HG02884 (cell line): ENCODE data around the gene MBOAT7.

Source experiments
- ATAC-seq: cut with Tn5 transposase; IDR thresholded peaks from one replicate; pipeline ENCODE4 v1.9.1; 2021; ENCODE audit warnings: mild to moderate bottlenecking, moderate library complexity; ENCODE audit not compliant: unreplicated experiment

Gene MBOAT7

GRCh38 chr19:54145541-54146158 lies 43.7 kb downstream of the MBOAT7 start:
- ATAC-seq: no peak

GRCh38 chr19:54142166-54142780 lies 47.1 kb downstream of the MBOAT7 start:
- ATAC-seq: no peak

GRCh38 chr19:54141356-54141755 lies 48.0 kb downstream of the MBOAT7 start:
- no peak for ATAC-seq

DNA sequence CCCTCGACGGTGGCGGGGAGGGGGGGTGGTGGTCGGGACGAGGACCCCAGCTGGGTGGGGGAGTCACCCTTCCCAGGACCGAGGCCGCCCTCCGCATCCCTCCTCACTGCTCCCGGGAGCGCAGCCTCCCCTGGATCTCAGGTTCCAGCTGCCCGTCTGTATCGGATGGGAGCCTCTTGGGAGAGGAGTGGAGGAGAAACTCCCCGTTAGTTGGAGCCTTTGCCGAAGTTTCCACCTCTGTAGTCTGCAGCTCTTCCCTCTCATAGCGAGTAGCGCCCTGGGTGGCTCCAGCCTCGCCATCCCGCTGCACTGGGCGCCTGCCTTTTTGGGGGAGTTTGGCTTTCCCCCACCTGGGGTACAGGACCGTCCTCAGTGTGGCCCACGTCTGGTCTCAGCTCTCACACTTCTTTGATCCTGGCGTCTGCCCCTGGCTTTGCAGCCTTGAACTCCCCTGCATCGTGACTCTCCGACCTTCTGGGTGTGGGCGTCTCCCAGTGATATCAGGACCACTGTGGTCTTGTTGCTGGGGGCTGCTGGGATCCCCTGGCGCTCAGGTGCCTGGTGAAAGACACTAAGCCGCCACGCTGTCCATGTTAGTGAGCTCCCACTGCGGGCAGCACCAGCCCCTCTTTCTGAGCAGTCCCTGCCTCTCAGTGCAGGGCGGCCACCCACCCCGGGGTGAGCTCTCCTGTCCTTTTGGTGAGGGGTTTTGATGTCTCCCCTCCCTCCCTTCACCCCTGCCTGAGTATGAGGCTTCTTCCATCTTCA lies 50.7 kb downstream of the MBOAT7 start:
- no peak for ATAC-seq

- ATAC-seq: no peak
Measured at GRCh38 chr19:54137699-54138488, 51.5 kb downstream of the MBOAT7 start, which contains the start of gene CNOT3. Gene CNOT3, plus strand, starts transcription at chr19:54137762. Its CDS starts 5,217 bp downstream, at chr19:54142979.

GRCh38 chr19:54136864-54137698 lies 52.3 kb downstream of the MBOAT7 start:
- peak; percentile 77 for ATAC-seq

DNA sequence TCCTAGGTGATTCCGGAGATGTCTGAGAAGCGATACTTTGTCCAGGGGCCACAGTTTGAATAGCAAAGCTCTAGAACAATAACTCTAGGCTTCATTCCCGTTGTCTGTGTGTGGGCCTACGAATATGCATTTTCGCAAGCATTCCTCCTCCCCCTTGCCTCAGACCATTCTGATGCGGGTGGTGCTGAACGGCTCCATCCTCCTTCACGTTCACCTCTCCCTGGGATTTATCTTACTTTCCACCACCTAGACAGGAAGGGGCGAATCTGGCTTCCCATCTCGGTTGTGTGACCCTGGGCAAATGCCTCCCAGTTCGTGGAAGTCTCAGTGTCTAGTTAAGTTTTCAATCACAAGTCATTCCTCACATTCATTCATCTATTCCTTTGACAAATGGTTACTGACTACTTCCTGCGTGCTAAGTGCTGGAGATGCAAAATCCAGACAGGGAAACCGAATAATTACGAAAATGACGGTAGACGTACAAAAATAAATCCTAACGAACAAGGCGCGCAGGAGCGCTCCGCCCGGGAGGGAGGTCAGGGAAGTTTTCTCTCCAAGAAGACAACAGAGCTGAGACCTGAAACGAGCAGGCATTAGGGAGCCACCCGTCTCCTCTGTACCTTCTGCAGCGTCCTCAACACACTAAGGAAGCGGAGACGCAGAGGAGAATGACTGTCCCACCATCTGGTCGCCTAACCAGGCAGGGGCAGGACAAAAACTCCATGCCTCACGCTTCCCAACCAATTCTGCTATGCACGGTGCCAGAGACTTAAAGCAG lies 53.1 kb downstream of the MBOAT7 start:
- ATAC-seq: no peak

DNA sequence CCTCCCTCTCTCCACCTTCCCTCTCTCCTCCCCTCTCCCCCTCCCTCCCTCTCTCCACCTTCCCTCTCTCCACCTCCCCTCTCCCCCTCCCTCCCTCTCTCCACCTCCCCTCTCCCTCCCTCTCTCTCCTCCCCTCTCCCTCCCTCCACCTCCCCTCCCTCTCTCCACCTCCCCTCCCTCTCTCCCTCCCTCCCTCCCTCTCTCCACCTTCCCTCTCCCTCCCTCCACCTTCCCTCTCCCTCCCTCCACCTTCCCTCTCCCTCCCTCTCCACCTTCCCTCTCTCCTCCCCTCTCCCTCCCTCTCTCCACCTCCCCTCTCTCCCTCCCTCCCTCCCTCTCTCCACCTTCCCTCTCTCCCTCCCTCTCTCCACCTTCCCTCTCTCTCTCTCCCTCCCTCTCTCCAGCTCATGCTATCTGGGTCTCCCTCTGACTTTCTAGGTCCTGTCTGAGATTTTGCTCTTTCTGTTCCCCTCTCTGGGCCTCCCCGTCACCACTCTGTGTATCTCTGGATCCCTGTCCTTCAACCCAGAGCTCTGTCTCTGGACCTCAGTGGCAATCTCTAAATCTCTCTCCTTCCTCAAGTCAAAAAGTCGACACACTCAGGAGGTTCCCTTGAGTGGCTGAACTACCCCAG lies 55.3 kb downstream of the MBOAT7 start:
- no peak for ATAC-seq

- no peak for ATAC-seq
Measured at GRCh38 chr19:54133312-54133956, 55.9 kb downstream of the MBOAT7 start.

GRCh38 chr19:54129617-54129996 lies 59.8 kb downstream of the MBOAT7 start:
- ATAC-seq: no peak

DNA sequence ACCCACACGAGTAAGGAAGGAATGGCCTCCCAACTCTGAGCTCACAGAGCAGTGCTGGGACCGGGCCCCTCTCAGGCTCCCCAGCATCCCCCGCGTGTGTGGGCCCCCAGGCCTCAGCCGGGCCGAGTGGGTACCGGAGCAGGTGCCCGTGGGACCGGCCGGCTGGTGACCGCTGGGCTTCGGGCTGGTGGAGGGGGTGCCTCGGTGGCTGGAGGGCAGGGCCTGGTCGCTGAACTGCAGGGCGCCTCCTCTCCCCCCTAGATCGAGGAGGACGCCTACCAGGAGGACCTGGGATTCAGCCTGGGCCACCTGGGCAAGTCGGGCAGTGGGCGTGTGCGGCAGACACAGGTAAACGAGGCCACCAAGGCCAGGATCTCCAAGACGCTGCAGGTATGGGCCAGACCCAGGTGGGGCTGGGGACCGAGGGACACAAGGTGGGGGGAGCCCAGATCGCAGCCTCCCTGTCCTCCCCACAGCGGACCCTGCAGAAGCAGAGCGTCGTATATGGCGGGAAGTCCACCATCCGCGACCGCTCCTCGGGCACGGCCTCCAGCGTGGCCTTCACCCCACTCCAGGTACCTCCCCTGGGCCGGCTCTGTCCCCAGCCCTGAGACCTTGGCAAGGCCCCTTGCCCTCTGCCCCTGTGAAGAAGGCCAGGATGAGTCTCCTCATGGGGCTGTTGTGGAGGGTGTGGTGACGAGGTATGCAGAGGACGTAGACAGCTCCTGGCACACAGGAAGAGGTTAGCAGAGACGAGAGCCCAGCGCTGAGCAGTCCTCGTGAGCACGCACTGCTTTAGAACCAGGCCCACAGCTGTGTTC lies 60.4 kb downstream of the MBOAT7 start:
- no peak for ATAC-seq

- ATAC-seq: no peak
Measured at GRCh38 chr19:54128441-54128725, 61.0 kb downstream of the MBOAT7 start.

DNA sequence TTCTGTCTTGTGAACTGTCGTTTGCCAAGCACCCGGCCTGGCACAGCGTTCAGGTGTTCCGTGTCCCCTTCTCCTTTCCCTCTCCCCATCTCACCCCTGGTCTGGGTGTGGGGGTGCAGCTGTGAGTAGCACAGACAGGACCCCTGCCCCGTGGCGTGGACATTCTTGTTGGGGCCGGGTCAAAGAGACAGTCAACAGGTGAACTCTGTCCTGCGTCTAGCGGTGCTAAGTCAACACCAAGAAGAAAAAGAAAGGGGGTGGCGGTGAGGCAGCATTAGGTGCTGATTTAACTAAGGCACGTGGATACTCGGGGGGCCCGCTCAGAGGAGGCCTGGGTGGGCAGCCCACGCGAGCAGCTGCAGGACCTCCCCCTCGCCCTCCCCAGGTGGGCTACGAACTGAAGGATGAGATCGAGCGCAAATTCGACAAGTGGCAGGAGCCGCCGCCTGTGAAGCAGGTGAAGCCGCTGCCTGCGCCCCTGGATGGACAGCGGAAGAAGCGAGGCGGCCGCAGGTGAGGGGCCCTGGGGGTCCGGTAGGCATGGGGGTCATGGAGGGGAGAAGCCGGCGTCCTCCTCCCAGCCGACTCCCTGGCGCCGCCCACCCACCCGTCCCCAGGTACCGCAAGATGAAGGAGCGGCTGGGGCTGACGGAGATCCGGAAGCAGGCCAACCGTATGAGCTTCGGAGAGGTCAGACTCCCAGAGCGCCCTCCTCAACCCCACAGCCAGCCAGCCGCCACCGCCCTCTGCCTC lies 61.5 kb downstream of the MBOAT7 start:
- ATAC-seq: no peak

DNA sequence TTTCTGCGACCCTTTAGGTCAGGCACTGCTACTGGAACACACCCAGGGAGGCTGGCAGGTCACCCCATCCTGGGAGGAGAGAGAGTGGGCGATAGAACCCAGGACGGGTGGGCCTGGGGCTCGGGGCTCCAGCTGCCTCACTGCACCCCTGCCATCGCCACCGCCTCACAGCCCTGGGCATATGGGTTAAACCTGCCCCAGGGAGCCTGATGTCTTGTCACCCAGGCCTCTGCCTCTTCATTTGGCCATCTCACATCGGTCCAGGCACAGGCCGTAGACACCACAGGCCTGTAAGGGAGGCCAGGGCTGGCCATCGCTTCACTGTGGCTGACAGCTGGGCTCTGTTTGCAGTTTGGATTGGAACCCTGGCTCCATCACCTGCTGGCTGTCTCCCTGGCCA lies 63.7 kb downstream of the MBOAT7 start:
- ATAC-seq: no peak

DNA sequence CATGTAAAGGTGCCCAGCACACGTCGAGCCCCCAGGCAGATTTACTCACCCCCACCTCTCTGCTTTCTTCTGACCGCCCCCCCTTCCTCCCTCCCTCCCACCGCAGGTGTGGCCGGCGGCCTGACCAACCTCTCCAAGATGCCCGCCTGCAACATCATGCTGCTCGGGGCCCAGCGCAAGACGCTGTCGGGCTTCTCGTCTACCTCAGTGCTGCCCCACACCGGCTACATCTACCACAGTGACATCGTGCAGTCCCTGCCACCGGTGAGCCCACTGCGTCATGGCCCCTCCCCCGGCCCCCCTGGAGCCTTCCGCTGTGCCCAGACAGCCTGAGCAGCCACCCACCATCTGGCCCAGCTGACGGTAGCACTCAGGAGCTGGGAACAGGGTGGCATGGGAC lies 65.0 kb downstream of the MBOAT7 start:
- no peak for ATAC-seq

- no peak for ATAC-seq
Measured at GRCh38 chr19:54123682-54124081, 65.7 kb downstream of the MBOAT7 start.
